G401 (cell line): ENCODE data around the gene JHY. TPM values are rescaled to one million over a fixed set of nuclear protein-coding genes. Genes with fewer than 3 reads are reported as not detected.
"Not testable (repeated sequence)": the region's sequence is repeated elsewhere in the genome, so short reads cannot be mapped to it uniquely, and the experiment has no call there.

Source experiments
- DNase-seq: peaks from one replicate; pipeline ENCODE4 v3.0.0-alpha.2; 2015; ENCODE audit warnings: low spot score
- in situ Hi-C: cut with HindIII; loops from 2 replicates; pipeline ENCODE4 v1.10.0; 2016; ENCODE audit warnings: low sequenced_read_pairs, mixed read lengths
- total RNA-seq: library from RNA; depleted of rRNA; stranded (reverse); fragments of >200 nt; shearing (Covaris generic); gene quantifications from 2 replicates; pipeline ENCODE4 v1.2.3, GENCODE V29; 2014; rRNA removed

JHY gene
- 0.81 TPM in 1 of 2 replicates, not detected in the other for total RNA-seq

DNA sequence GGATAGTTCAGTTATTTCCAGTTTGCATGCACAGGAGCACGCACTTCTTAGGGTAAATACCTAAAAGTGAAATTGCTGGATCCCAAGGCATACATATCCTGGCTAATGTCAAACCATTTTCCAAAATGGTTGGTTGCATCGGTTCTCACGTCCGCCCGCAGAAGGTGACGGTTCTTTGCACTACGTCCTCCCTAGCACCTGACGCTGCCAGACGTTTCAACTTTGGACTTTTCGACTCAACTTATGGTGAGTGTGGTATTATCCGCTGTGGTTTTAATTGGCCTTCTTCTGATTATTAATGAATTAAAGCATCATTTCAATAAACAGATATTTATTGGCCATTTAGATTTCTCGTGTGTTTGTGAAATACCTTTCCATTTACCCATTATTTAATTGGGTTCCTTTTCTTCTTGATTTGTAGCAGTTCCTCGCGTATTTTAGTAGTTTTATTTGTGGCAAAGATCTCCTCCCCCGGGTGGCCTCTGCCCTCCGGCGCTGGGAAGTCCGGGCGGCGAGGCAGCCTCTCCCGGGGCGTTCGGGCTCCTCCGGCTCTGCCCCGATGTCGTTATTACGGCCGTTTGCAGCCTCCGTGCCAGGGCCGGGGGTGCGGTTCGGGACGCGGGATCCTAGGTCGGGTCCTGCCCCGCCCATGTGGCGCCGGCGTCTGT lies at the start of gene JHY:
TSS of gene JHY (plus strand) at position 571 of the 668 bp plus-strand sequence. CDS start 3,091 bp downstream, outside the sequence.
- no peak for DNase-seq
- in situ Hi-C loops = no loop called here

GRCh38 chr11:122833846-122834464 lies 48.6 kb upstream of the JHY start:
- in situ Hi-C loops = no loop called here

GRCh38 chr11:122836916-122837315 lies 45.6 kb upstream of the JHY start:
- in situ Hi-C loops = no loop called here
- no peak for DNase-seq

More at GRCh38 chr11:122833846-122834464, 48.6 kb upstream of the JHY start:
- DNase-seq = no peak

- DNase-seq = no peak
- in situ Hi-C loops = no loop called here
These were observed 44.8 kb upstream of the JHY start for GRCh38 chr11:122837528-122838346.

DNA sequence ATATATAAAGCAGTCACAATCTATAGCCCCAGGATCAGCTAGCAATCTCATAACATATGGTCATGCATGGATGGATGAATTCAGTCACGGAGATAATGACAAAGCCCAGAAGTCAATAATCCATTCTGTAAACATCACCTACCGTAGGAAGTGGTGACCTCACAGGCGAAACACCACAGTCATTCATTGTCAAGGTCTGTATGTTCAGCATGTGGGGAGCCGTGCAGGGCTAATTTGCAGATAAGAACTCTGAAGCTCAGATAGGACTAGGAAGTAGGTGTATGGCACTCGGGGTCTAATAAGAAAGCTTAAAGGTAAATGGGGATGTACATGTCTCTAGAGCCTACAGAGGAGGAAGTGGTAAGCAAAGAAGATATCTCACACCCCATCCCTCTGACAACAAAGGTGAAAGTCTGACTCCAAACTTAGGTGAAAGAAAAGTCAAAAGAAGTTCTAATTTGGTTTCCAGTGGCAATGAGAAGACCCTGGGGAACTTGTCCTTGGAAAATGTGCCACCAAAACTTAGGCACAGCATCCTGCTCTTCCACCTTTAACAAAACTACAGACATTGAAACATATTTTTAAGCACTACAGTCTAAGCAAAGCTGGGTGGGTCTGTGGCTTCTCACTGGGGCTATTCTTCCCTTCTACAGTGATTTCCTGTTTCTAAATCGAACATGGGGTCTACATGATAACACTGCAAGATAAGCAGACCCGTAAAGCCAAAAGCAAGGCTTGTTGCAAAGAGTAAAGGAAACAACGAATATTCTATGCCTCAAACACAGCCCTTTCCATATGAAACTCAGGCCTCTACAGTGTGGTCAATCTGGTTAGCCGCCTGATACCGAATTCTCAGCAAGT lies 39.0 kb upstream of the JHY start:
- DNase-seq = no peak
- in situ Hi-C loops = no loop called here

GRCh38 chr11:122847466-122847865 lies 35.1 kb upstream of the JHY start:
- in situ Hi-C loops = no loop called here
- no peak for DNase-seq

DNA sequence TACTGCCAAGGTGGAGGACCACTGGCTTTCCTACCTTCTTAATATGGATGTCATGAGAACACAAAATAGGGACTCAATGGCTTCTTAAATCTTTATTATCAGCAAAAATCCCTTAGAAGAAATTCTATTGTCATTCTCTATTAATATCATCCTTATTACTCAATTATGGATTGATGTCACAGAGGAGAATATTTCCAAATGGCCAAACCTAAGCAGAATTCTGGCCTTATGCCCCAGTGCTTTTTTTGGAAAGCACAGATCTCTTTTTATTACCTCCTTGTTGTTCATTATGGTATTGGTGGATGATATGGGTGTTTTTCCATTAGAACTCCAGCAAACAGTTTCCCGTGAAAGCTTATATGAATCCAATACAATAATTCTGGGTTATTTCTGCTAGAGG lies 34.4 kb upstream of the JHY start:
- peak; percentile 56 for DNase-seq
- in situ Hi-C loops = no loop called here

DNA sequence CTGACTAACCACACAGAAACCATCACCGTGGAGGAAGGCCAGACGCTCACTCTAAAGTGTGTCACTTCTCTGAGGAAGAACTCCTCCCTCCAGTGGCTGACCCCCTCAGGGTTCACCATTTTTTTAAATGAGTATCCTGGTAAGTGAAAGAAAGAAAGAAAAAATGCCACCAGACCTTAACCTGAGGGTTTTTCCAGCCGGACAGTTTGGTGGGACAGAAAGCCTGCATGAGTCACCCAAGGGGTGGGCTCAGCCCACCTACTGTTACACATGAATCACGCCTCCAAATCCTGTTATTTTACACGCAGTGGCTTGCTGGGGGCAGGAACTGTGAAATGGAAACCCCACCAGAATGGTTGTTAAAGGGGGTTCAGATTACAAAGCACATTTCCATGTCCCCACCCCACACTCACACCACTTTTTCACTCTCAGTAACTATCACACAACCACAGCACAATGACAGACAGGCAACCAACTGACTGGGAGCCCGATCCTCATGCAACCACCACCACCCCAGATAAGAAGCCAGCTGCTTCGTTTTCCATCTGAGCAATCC lies 32.4 kb upstream of the JHY start:
- no peak for DNase-seq
- in situ Hi-C loops = no loop called here

- DNase-seq = peak; percentile 85
- in situ Hi-C loops = no loop called here
These were observed 31.1 kb upstream of the JHY start for GRCh38 chr11:122851366-122851966.

DNA sequence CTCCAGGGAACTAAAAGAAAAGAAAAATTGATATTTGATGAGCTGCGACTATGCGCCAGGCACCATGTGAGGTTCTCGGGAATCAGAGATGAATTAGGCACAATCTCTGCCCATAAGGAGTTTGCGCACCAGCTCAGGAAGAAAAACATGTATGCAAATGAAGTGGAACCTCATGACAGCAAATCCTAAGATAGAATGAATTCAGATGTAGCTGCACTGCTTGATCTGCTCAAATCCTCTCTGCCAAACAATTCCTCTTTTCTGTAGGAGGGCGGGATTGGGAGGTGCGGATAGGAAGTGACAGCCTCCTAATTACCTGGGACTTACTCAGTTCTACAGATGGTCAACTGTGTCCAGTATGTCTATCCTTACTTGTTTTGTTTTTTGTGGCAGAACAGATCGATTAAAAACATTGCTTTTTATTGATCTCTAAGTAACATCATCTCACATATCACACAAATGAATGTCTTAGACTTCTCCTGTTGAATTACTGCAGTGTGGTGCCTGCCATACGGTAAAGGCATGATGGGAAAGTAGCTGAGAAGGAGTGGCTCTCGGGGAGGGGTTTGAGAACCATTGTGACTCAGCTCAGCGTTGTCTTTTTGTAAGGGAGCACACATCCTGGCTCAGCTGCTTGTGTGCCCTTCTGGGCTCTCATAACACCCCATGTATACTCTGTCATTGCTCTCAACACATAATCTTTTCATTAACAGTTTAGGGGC lies 30.3 kb upstream of the JHY start:
- peak; percentile 94 for DNase-seq
- in situ Hi-C loops = no loop called here

GRCh38 chr11:122852796-122853160 lies 29.8 kb upstream of the JHY start:
- DNase-seq = no peak
- in situ Hi-C loops = no loop called here

- in situ Hi-C loops = no loop called here
- no peak for DNase-seq
These were observed 29.3 kb upstream of the JHY start for GRCh38 chr11:122853261-122853660.

- in situ Hi-C loops = no loop called here
- DNase-seq = peak; percentile 96
These were observed 28.6 kb upstream of the JHY start for GRCh38 chr11:122853971-122854446.

DNA sequence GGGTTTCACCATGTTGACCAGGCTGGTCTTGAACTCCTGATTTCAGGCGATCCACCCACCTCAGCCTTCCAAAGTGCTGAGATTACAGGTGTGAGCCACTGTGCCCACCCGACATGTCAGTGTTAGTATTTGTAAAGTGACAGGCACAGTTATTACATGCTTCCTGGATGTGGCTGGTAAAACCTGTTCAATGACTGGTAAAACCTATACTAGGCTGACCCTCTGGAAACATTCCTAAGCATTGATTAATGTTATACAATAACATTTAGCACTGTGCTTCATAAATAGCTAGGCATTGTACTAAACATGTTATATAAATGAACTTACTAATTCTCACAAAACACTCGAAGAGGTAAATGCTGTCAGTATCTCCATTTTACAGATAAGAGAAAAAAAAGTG lies 20.9 kb upstream of the JHY start:
- in situ Hi-C loops = no loop called here
- no peak for DNase-seq

DNA sequence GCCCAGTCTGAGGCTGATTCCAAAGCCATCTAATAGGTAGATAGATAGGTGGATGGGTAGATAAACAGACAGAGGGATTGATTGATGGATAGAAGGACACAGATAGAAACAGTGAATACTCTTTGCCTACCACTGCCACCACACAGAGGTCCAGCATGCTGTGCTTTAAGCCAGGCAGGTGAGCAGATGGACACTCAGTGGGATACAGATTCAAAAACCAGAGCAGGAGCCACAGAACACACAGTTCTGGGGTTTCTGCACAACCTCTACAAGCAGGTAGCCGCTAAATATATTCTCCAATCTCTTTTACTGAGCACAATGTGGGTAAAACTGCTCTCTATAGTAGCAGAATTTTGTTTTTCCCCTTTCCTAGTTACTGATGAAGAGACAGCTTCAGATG lies 20.5 kb upstream of the JHY start:
- in situ Hi-C loops = no loop called here
- peak; percentile 99 for DNase-seq

DNA sequence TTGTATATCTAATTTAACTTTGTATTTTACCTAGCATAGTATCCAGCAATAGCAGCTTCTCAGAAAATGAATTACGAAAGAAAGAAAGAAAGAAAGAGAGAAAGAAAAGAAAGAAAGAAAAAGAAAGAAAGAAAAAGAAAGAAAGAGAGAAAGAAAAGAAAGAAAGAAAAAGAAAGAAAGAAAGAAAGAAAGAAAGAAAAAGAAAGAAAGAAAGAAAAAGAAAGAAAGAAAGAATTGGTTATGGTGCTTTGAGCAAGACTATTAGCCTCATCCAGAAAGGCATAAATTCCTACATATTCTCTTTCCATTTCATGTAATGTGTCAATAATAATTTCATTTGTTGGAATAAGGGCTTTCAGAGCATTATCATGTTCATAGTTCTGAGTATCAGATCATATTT lies 19.4 kb upstream of the JHY start:
- in situ Hi-C loops, DNase-seq: not testable (repeated sequence)

DNA sequence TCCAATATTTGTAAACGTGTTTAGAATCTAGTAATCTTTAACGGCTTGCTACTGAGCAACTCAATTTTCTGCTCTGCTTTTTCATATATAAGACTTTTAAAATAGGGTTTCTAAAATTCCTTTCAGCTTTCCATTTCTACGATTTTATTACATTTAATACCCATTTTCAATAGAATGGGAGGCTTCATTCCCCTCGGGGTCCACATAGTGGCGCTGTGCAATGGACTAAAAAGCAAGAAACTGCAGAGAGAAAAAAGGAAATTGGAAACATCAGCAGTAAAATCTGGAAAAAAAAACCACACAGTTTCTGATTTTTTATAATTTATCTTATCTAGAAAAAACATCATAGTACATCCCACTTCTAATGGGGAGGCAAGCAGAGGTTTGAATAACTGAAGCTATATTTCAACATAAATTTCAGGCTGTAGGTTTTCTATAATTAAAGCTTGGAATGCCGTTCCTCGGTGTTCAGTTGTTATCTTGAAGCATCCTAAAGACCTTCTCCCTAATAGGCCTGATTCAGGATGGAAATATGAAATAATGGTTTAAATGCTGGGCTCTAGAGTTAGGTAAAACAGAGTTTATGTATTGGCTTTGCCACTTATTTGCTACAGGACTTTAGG lies 18.7 kb upstream of the JHY start:
- in situ Hi-C loops = no loop called here

More for the DNA sequence above, 18.7 kb upstream of the JHY start:
- peak; percentile 76 for DNase-seq
